Loucy (cell line): Measurements from ENCODE around the gene SAMD4A.

Experiments used
- CTCF ChIP-seq: fragments of 200-600 bp; sonication (generic); conservative IDR thresholded peaks from 2 replicates; pipeline ENCODE4 v1.5.1; 2014; ENCODE audit warnings: mild to moderate bottlenecking, antibody characterized with exemption, low read length
- EZH2phosphoT487 ChIP-seq: fragments of 200-600 bp; IDR thresholded peaks from 2 replicates; pipeline ENCODE4 v1.6.1; 2018; ENCODE audit warnings: antibody characterized with exemption, mild to moderate bottlenecking, moderate library complexity, borderline replicate concordance

DNA sequence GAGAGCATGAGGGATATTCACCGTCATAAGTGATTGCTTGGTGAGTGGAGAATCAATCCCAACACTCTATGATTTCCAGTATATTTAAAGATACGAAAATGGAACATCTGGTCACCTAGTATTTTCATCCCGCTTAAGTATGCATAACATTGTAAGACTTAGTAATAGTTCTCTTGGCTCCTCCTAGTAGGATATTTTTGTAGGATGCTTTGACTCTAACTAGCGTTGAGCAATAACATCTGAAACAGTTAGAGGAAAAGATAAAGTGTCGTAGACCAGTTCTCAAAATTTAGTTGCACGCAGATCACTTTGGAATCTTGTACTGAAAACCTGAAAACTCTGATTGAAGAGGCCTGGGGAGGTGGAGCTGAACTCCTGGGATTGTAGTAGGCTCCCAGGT lies 7.6 kb downstream of the SAMD4A start:
- TF ChIP-seq CTCF (no peak), EZH2phosphoT487 (no peak)
